Measurements from ENCODE around the gene P2RY12. TPM values are rescaled to one million over a fixed set of nuclear protein-coding genes. Genes with fewer than 3 reads are reported as not detected.

The P2RY12 gene
- total RNA-seq, 2 experiments from 2014 or later = not detected

GRCh38 chr3:151307131-151307530, 77.4 kb downstream of the P2RY12 start:
- Mint-ChIP-seq H3K4me3 (no peak overlapping the region), H3K9me3 (no peaks in the 10 kb centered on the region), H3K27me3 (no peaks in the 10 kb centered on the region), H3K27ac (no peak overlapping the region), H3K36me3 (ENCODE audit: low read depth) (peaks cover 1% of the 10 kb centered on the region), H3K4me1 (peaks cover 29% of the 10 kb centered on the region)
- CTCF ChIA-PET = interaction anchor here (0.6 to 1.9 kb wide), 6 partner anchors 14 to 1092 kb away, joined by 3 to 5 read pairs (median 4); no protein-coding TSS in a partner anchor
- no peak for DNase-seq
- POLR2A ChIA-PET = no interaction called here

GRCh38 chr3:151306168-151306810, 78.3 kb downstream of the P2RY12 start:
- H3K4me1 Mint-ChIP-seq = peaks cover 33% of the 10 kb centered on the region
- no peak overlapping the region for H3K27ac Mint-ChIP-seq
- no peak for DNase-seq
- peaks cover 1% of the 10 kb centered on the region for H3K36me3 Mint-ChIP-seq (ENCODE audit: low read depth)
- CTCF ChIA-PET = interaction anchor here (0.5 to 2.3 kb wide), 5 partner anchors 9 to 38 kb away, joined by 3 to 7 read pairs (median 4); no protein-coding TSS in a partner anchor
- no peak overlapping the region for H3K4me3 Mint-ChIP-seq
- H3K27me3 Mint-ChIP-seq = no peaks in the 10 kb centered on the region
- POLR2A ChIA-PET = no interaction called here
- no peaks in the 10 kb centered on the region for H3K9me3 Mint-ChIP-seq

- no peaks in the 10 kb centered on the region for H3K9me3 Mint-ChIP-seq
- H3K27ac Mint-ChIP-seq = no peak overlapping the region
- ChIA-PET CTCF (interaction anchor here (0.5 to 2.3 kb wide), 8 partner anchors 8 to 31 kb away, joined by 3 to 7 read pairs (median 4); partner anchors contain the start of genes GPR87 and P2RY14), POLR2A (interaction anchor here (0.7 kb wide), 1 partner anchor 168 kb away, joined by 3 read pairs; no protein-coding TSS in a partner anchor)
- peaks cover 1% of the 10 kb centered on the region for H3K36me3 Mint-ChIP-seq (ENCODE audit: low read depth)
- peaks cover 33% of the 10 kb centered on the region for H3K4me1 Mint-ChIP-seq
- H3K4me3 Mint-ChIP-seq = no peak overlapping the region
- no peaks in the 10 kb centered on the region for H3K27me3 Mint-ChIP-seq
- no peak for DNase-seq
These were observed 78.8 kb downstream of the P2RY12 start for GRCh38 chr3:151305775-151306151.

- no peak for DNase-seq
- POLR2A ChIA-PET = interaction anchor here (0.7 kb wide), 1 partner anchor 168 kb away, joined by 3 read pairs; no protein-coding TSS in a partner anchor
These were observed 79.3 kb downstream of the P2RY12 start for GRCh38 chr3:151305060-151305774.

GRCh38 chr3:151303751-151304150, 80.8 kb downstream of the P2RY12 start:
- Mint-ChIP-seq H3K27me3 (peaks cover 3% of the 10 kb centered on the region), H3K9me3 (no peaks in the 10 kb centered on the region), H3K36me3 (ENCODE audit: low read depth) (peaks cover 1% of the 10 kb centered on the region), H3K27ac (no peak overlapping the region), H3K4me3 (no peak overlapping the region), H3K4me1 (peaks cover 33% of the 10 kb centered on the region)
- ChIA-PET CTCF (interaction anchor here (1.0 to 1.8 kb wide), 2 partner anchors 11 to 136 kb away, joined by 3 to 8 read pairs; no protein-coding TSS in a partner anchor), POLR2A (no interaction called here)
- DNase-seq = no peak

More at GRCh38 chr3:151305060-151305774, 79.3 kb downstream of the P2RY12 start:
- H3K4me1 Mint-ChIP-seq = peaks cover 33% of the 10 kb centered on the region
- H3K9me3 Mint-ChIP-seq = no peaks in the 10 kb centered on the region
- H3K4me3 Mint-ChIP-seq = no peak overlapping the region
- H3K27me3 Mint-ChIP-seq = no peaks in the 10 kb centered on the region
- H3K27ac Mint-ChIP-seq = peak overlapping the region; percentile 4
- peaks cover 1% of the 10 kb centered on the region for H3K36me3 Mint-ChIP-seq (ENCODE audit: low read depth)
- CTCF ChIA-PET = interaction anchor here (0.5 to 2.3 kb wide), 10 partner anchors 8 to 137 kb away, joined by 3 to 8 read pairs (median 5); partner anchors contain the start of genes GPR87 and P2RY14

- CTCF ChIA-PET = no interaction called here
- Mint-ChIP-seq H3K4me3 (no peak overlapping the region), H3K27ac (no peak overlapping the region), H3K36me3 (ENCODE audit: low read depth) (peaks cover 1% of the 10 kb centered on the region), H3K9me3 (no peaks in the 10 kb centered on the region), H3K27me3 (peaks cover 8% of the 10 kb centered on the region), H3K4me1 (peaks cover 26% of the 10 kb centered on the region)
- POLR2A ChIA-PET = no interaction called here
- DNase-seq = no peak
These were observed 82.8 kb downstream of the P2RY12 start for GRCh38 chr3:151301787-151302186.

- Mint-ChIP-seq H3K4me1 (peaks cover 16% of the 10 kb centered on the region), H3K9me3 (no peaks in the 10 kb centered on the region), H3K27me3 (peaks cover 8% of the 10 kb centered on the region), H3K27ac (no peak overlapping the region), H3K4me3 (no peak overlapping the region), H3K36me3 (ENCODE audit: low read depth) (peaks cover 1% of the 10 kb centered on the region)
- no peak for DNase-seq
- CTCF ChIA-PET = no interaction called here
- POLR2A ChIA-PET = no interaction called here
These were observed 84.0 kb downstream of the P2RY12 start for GRCh38 chr3:151300539-151300938.

GRCh38 chr3:151299006-151299405, 85.5 kb downstream of the P2RY12 start:
- no peak for DNase-seq
- H3K4me3 Mint-ChIP-seq = no peak overlapping the region
- H3K27me3 Mint-ChIP-seq = peaks cover 8% of the 10 kb centered on the region
- H3K9me3 Mint-ChIP-seq = no peaks in the 10 kb centered on the region
- peaks cover 8% of the 10 kb centered on the region for H3K4me1 Mint-ChIP-seq
- H3K27ac Mint-ChIP-seq = no peak overlapping the region
- H3K36me3 Mint-ChIP-seq (ENCODE audit: low read depth) = peaks cover 1% of the 10 kb centered on the region
- CTCF ChIA-PET = interaction anchor here (0.9 kb wide), 1 partner anchor 12 kb away, joined by 4 read pairs; no protein-coding TSS in a partner anchor
- POLR2A ChIA-PET = no interaction called here

- H3K9me3 Mint-ChIP-seq = no peaks in the 10 kb centered on the region
- no peaks in the 10 kb centered on the region for H3K36me3 Mint-ChIP-seq (ENCODE audit: low read depth)
- H3K4me1 Mint-ChIP-seq = peaks cover 4% of the 10 kb centered on the region
- ChIA-PET CTCF (interaction anchor here (0.7 to 1.5 kb wide), 2 partner anchors 8 to 21 kb away, joined by 3 read pairs; no protein-coding TSS in a partner anchor), POLR2A (no interaction called here)
- peaks cover 8% of the 10 kb centered on the region for H3K27me3 Mint-ChIP-seq
- no peak for DNase-seq
- no peak overlapping the region for H3K27ac Mint-ChIP-seq
- no peak overlapping the region for H3K4me3 Mint-ChIP-seq
These were observed 87.1 kb downstream of the P2RY12 start for GRCh38 chr3:151297429-151297828.

- Mint-ChIP-seq H3K27me3 (peaks cover 8% of the 10 kb centered on the region), H3K4me3 (no peak overlapping the region), H3K27ac (no peak overlapping the region), H3K36me3 (ENCODE audit: low read depth) (no peaks in the 10 kb centered on the region), H3K9me3 (no peaks in the 10 kb centered on the region), H3K4me1 (no peaks in the 10 kb centered on the region)
- CTCF ChIA-PET = no interaction called here
- POLR2A ChIA-PET = no interaction called here
- DNase-seq = no peak
These were observed 88.3 kb downstream of the P2RY12 start for GRCh38 chr3:151296226-151296625.

- ChIA-PET CTCF (interaction anchor here (0.8 to 1.4 kb wide), 4 partner anchors 10 to 57 kb away, joined by 3 to 4 read pairs (median 4); no protein-coding TSS in a partner anchor), POLR2A (no interaction called here)
- Mint-ChIP-seq H3K36me3 (ENCODE audit: low read depth) (no peaks in the 10 kb centered on the region), H3K9me3 (no peaks in the 10 kb centered on the region), H3K4me3 (no peak overlapping the region), H3K27me3 (peaks cover 2% of the 10 kb centered on the region), H3K4me1 (no peaks in the 10 kb centered on the region), H3K27ac (no peak overlapping the region)
- DNase-seq = no peak
These were observed 91.4 kb downstream of the P2RY12 start for GRCh38 chr3:151293127-151293526.

- no peak overlapping the region for H3K4me3 Mint-ChIP-seq
- CTCF ChIA-PET = interaction anchor here (1.3 kb wide), 1 partner anchor 56 kb away, joined by 3 read pairs; no protein-coding TSS in a partner anchor
- no peaks in the 10 kb centered on the region for H3K36me3 Mint-ChIP-seq (ENCODE audit: low read depth)
- no peak overlapping the region for H3K27ac Mint-ChIP-seq
- POLR2A ChIA-PET = no interaction called here
- H3K4me1 Mint-ChIP-seq = no peaks in the 10 kb centered on the region
- no peaks in the 10 kb centered on the region for H3K9me3 Mint-ChIP-seq
- DNase-seq = no peak
- H3K27me3 Mint-ChIP-seq = no peaks in the 10 kb centered on the region
These were observed 93.9 kb downstream of the P2RY12 start for GRCh38 chr3:151290673-151291072.

GRCh38 chr3:151289445-151289844, 95.1 kb downstream of the P2RY12 start:
- Mint-ChIP-seq H3K4me1 (peaks cover 5% of the 10 kb centered on the region), H3K4me3 (no peak overlapping the region), H3K27me3 (no peaks in the 10 kb centered on the region), H3K27ac (no peak overlapping the region), H3K9me3 (no peaks in the 10 kb centered on the region), H3K36me3 (ENCODE audit: low read depth) (no peaks in the 10 kb centered on the region)
- no peak for DNase-seq
- ChIA-PET CTCF (interaction anchor here (1.4 kb wide), 1 partner anchor 122 kb away, joined by 5 read pairs; no protein-coding TSS in a partner anchor), POLR2A (no interaction called here)

Measured in activated CD4-positive, alpha-beta T cell treated with anti-CD3 and anti-CD28 coated beads, Interleukin-2, amount 10 ng/mL, durations not matched to agents 7 days and 5 days (primary cell).